ENCODE data around the gene CD3G. TPM values are rescaled to one million over a fixed set of nuclear protein-coding genes. Genes with fewer than 3 reads are reported as not detected.

CD3G gene
- total RNA-seq, 1 donor from 2014 or later, result not detected

GRCh38 chr11:118318124-118318523, 26.0 kb upstream of the CD3G start:
- Mint-ChIP-seq H3K4me1 (ENCODE audit: low read depth) (peaks cover 10% of the 10 kb centered on the region), H3K27me3 (ENCODE audit: low read depth) (peaks cover 32% of the 10 kb centered on the region), H3K4me3 (ENCODE audit: unreplicated experiment) (no peak overlapping the region), H3K36me3 (ENCODE audit: low read depth) (peaks cover 4% of the 10 kb centered on the region), H3K9me3 (ENCODE audit: low read depth) (peaks cover 4% of the 10 kb centered on the region), H3K27ac (ENCODE audit: unreplicated experiment) (no peak overlapping the region)
- DNase-seq (ENCODE audit: low spot score), result no peak
- TF ChIP-seq, protein P1, sequence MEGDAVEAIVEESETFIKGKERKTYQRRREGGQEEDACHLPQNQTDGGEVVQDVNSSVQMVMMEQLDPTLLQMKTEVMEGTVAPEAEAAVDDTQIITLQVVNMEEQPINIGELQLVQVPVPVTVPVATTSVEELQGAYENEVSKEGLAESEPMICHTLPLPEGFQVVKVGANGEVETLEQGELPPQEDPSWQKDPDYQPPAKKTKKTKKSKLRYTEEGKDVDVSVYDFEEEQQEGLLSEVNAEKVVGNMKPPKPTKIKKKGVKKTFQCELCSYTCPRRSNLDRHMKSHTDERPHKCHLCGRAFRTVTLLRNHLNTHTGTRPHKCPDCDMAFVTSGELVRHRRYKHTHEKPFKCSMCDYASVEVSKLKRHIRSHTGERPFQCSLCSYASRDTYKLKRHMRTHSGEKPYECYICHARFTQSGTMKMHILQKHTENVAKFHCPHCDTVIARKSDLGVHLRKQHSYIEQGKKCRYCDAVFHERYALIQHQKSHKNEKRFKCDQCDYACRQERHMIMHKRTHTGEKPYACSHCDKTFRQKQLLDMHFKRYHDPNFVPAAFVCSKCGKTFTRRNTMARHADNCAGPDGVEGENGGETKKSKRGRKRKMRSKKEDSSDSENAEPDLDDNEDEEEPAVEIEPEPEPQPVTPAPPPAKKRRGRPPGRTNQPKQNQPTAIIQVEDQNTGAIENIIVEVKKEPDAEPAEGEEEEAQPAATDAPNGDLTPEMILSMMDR (IDR thresholded peaks at IDR 0.05), result no peak

GRCh38 chr11:118318581-118319336, 25.4 kb upstream of the CD3G start:
- TF ChIP-seq, protein P1 (IDR thresholded peaks at IDR 0.05), result no peak
- H3K9me3 Mint-ChIP-seq (ENCODE audit: low read depth), result peaks cover 4% of the 10 kb centered on the region
- H3K36me3 Mint-ChIP-seq (ENCODE audit: low read depth), result peaks cover 4% of the 10 kb centered on the region
- H3K27me3 Mint-ChIP-seq (ENCODE audit: low read depth), result peaks cover 30% of the 10 kb centered on the region
- peaks cover 10% of the 10 kb centered on the region for H3K4me1 Mint-ChIP-seq (ENCODE audit: low read depth)
- no peak for DNase-seq (ENCODE audit: low spot score)
- no peak overlapping the region for H3K4me3 Mint-ChIP-seq (ENCODE audit: unreplicated experiment)
- no peak overlapping the region for H3K27ac Mint-ChIP-seq (ENCODE audit: unreplicated experiment)

DNA sequence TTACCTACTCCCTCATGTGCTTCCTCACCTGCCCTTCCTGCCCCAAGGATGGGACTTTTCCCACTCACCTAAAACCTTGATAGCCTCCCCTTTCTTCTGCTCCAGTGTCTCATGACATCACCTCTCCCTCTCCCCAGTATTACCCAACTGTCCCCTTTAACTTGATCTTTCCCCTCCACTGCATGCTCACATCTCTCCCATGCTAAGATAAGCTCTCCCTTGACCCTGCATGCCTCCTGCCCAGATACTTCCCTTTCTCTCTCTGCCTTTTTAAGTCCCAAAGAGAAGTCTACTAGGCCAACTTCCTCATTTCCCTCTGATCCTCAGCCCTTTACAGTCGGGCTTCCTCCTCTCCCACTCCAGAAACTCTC, 24.8 kb upstream of the CD3G start:
- peaks cover 4% of the 10 kb centered on the region for H3K36me3 Mint-ChIP-seq (ENCODE audit: low read depth)
- peaks cover 7% of the 10 kb centered on the region for H3K9me3 Mint-ChIP-seq (ENCODE audit: low read depth)
- TF ChIP-seq, protein P1 (IDR thresholded peaks at IDR 0.05), result no peak
- H3K4me1 Mint-ChIP-seq (ENCODE audit: low read depth), result peaks cover 10% of the 10 kb centered on the region
- DNase-seq (ENCODE audit: low spot score), result no peak
- no peak overlapping the region for H3K27ac Mint-ChIP-seq (ENCODE audit: unreplicated experiment)
- peaks cover 28% of the 10 kb centered on the region for H3K27me3 Mint-ChIP-seq (ENCODE audit: low read depth)
- H3K4me3 Mint-ChIP-seq (ENCODE audit: unreplicated experiment), result no peak overlapping the region

- peaks cover 7% of the 10 kb centered on the region for H3K9me3 Mint-ChIP-seq (ENCODE audit: low read depth)
- H3K27ac Mint-ChIP-seq (ENCODE audit: unreplicated experiment), result no peak overlapping the region
- peaks cover 10% of the 10 kb centered on the region for H3K4me1 Mint-ChIP-seq (ENCODE audit: low read depth)
- TF ChIP-seq, protein P1 (IDR thresholded peaks at IDR 0.05), result no peak
- no peak for DNase-seq (ENCODE audit: low spot score)
- no peak overlapping the region for H3K4me3 Mint-ChIP-seq (ENCODE audit: unreplicated experiment)
- peaks cover 4% of the 10 kb centered on the region for H3K36me3 Mint-ChIP-seq (ENCODE audit: low read depth)
- H3K27me3 Mint-ChIP-seq (ENCODE audit: low read depth), result peaks cover 24% of the 10 kb centered on the region
These were observed 23.6 kb upstream of the CD3G start for GRCh38 chr11:118320515-118320914.

- no peak for DNase-seq (ENCODE audit: low spot score)
- Mint-ChIP-seq H3K27me3 (ENCODE audit: low read depth) (peaks cover 26% of the 10 kb centered on the region), H3K4me3 (ENCODE audit: unreplicated experiment) (no peak overlapping the region), H3K9me3 (ENCODE audit: low read depth) (peaks cover 7% of the 10 kb centered on the region), H3K36me3 (ENCODE audit: low read depth) (peaks cover 4% of the 10 kb centered on the region), H3K4me1 (ENCODE audit: low read depth) (peaks cover 5% of the 10 kb centered on the region), H3K27ac (ENCODE audit: unreplicated experiment) (no peak overlapping the region)
- TF ChIP-seq, protein P1 (IDR thresholded peaks at IDR 0.05), result no peak
These were observed 22.6 kb upstream of the CD3G start for GRCh38 chr11:118321386-118322082.

Measured in chondrocyte (in vitro differentiated cells).